Mucosa of descending colon (tissue), 3 donors: ENCODE results near the gene TAPBPL. TPM values are rescaled to one million over a fixed set of nuclear protein-coding genes. Genes with fewer than 3 reads are reported as not detected.
A peak's percentile ranks its signal among the peaks of the same experiment; 100 is the strongest.
"Not testable (repeated sequence)": the region's sequence is repeated elsewhere in the genome, so short reads cannot be mapped to it uniquely, and the experiment has no call there.

Source experiments
- ATAC-seq: fragments of 200-7000 bp; cut with Tn5 transposase; one replicate; pipeline ENCODE4 v1.9.1; 2020; ENCODE audit warnings: mild to moderate bottlenecking, moderate library complexity
- DNase-seq, 3 donors: peaks; one replicate each; pipeline ENCODE4 v3.0.0-alpha.2; 2020
- H3K36me3 ChIP-seq: fragments of 200-600 bp; one replicate; pipeline ENCODE4 v1.8.0; 2021; ENCODE audit warnings: low read depth, mild to moderate bottlenecking
- H3K4me1 ChIP-seq: fragments of 200-600 bp; one replicate; pipeline ENCODE4 v1.8.0; 2021; ENCODE audit warnings: low read depth, mild to moderate bottlenecking
- H3K4me3 ChIP-seq: fragments of 200-600 bp; one replicate; pipeline ENCODE4 v1.8.0; 2021; ENCODE audit warnings: mild to moderate bottlenecking
- H3K9me3 ChIP-seq: fragments of 200-600 bp; one replicate; pipeline ENCODE4 v1.8.0; 2021; ENCODE audit warnings: mild to moderate bottlenecking
- intact Hi-C, 2 donors: fragments of 100-400 bp; cut with DNase I in 1 of 2; cut with micrococcal nuclease in 1 of 2; formaldehyde crosslinking; loops; one replicate each; pipeline versions ENCODE4 v1.11.0 to v1.11.1; 2022; cut with DNase I, micrococcal nuclease
- total RNA-seq, 3 donors: library from RNA; stranded (reverse); fragmentation: NEBNext Ultra II Directional in 2 of 3; extraction: Animal tissue kit (Norgen Biotek cat#: 25700) in 2 of 3; gene quantifications; one replicate each; pipeline versions ENCODE4 v1.2.1 to v1.2.4, GENCODE V29; 2021 to 2023
- TF ChIP-seq, protein P1 (sequence below): fragments of 200-600 bp; IDR thresholded peaks from one replicate; pipeline ENCODE4 v1.8.0; 2022; ENCODE audit warnings: antibody characterized with exemption, mild to moderate bottlenecking
- donor health status: DM: no; HTN: no; CAD: no; lungs with moderate emphysema.
- donor health status: DM: no; HTN: no; CAD: no.
- donor health status: DM: no; HTN: yes; CAD: no.

Gene TAPBPL
- total RNA-seq, 3 donors from 2014 or later, result 40.9 to 107 (median 72.0) TPM

DNA sequence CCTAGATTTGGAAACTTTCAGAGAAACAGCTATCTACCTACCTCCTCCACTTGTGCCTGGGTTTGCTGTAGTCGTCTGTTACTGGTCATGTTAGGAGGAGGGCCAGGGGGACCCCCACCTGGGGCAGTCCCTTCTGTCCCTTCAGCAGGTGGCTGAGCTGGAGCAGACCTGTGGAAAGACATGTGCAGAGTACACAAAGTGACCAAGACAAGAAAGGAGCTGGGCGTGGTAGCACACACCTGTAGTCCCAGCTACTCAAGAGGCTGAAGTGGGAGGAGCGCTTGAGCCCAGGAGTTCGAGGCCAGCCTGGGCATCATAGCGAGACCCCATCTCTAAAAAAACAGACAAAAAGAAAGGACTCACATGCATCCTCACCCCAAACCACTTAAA, 14.3 kb downstream of the TAPBPL start:
- DNase-seq, result no peak
- TF ChIP-seq, protein P1, sequence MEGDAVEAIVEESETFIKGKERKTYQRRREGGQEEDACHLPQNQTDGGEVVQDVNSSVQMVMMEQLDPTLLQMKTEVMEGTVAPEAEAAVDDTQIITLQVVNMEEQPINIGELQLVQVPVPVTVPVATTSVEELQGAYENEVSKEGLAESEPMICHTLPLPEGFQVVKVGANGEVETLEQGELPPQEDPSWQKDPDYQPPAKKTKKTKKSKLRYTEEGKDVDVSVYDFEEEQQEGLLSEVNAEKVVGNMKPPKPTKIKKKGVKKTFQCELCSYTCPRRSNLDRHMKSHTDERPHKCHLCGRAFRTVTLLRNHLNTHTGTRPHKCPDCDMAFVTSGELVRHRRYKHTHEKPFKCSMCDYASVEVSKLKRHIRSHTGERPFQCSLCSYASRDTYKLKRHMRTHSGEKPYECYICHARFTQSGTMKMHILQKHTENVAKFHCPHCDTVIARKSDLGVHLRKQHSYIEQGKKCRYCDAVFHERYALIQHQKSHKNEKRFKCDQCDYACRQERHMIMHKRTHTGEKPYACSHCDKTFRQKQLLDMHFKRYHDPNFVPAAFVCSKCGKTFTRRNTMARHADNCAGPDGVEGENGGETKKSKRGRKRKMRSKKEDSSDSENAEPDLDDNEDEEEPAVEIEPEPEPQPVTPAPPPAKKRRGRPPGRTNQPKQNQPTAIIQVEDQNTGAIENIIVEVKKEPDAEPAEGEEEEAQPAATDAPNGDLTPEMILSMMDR, result no peak
- Histone ChIP-seq H3K4me1 (peaks cover 30% of the 10 kb centered on the region), H3K9me3 (no peaks in the 10 kb centered on the region), H3K36me3 (no peaks in the 10 kb centered on the region), H3K4me3 (no peak overlapping the region)
- ATAC-seq, result no peak
- intact Hi-C loops, result no loop called here

DNA sequence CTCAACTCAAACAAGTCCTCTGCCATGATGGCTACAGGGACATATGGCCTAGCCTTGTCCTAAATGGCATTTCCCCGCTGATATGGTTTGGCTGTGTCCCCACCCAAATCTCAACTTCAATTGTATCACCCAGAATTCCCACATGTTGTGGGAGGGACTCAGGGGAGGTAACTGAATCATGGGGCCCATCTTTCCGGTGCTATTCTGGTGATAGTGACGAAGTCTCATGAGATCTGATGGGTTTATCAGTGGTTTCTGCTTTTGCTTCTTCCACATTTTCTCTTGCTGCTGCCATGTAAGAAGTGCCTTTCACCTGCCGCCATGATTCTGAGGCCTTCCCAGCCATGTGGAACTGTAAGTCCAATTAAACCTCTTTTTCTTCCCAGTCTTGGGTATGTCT, 14.9 kb downstream of the TAPBPL start:
- intact Hi-C loops, result not testable (repeated sequence)
- H3K4me1 ChIP-seq, result peaks cover 32% of the 10 kb centered on the region

GRCh38 chr12:6467571-6468282, 15.9 kb downstream of the TAPBPL start:
- H3K4me1 ChIP-seq, result peaks cover 29% of the 10 kb centered on the region
- ATAC-seq, H3K9me3 ChIP-seq, intact Hi-C loops, DNase-seq, H3K4me3 ChIP-seq, H3K36me3 ChIP-seq: not testable (repeated sequence)

More for the DNA sequence above, 14.9 kb downstream of the TAPBPL start:
- DNase-seq, H3K9me3 ChIP-seq, H3K36me3 ChIP-seq, H3K4me3 ChIP-seq, ATAC-seq: not testable (repeated sequence)

- Histone ChIP-seq H3K4me1 (peaks cover 29% of the 10 kb centered on the region), H3K4me3 (no peak overlapping the region), H3K36me3 (no peaks in the 10 kb centered on the region), H3K9me3 (no peaks in the 10 kb centered on the region)
- no peak for ATAC-seq
- intact Hi-C loops, result no loop called here
- DNase-seq, result no peak
- TF ChIP-seq, protein P1, result no peak
Observed at GRCh38 chr12:6468283-6468575, 16.4 kb downstream of the TAPBPL start.

GRCh38 chr12:6469092-6469491, 17.2 kb downstream of the TAPBPL start:
- Histone ChIP-seq H3K36me3 (no peaks in the 10 kb centered on the region), H3K4me1 (peaks cover 29% of the 10 kb centered on the region), H3K4me3 (no peak overlapping the region), H3K9me3 (no peaks in the 10 kb centered on the region)
- intact Hi-C loops, result no loop called here
- no peak for ATAC-seq
- TF ChIP-seq, protein P1, result no peak
- DNase-seq, result no peak

- Histone ChIP-seq H3K36me3 (no peaks in the 10 kb centered on the region), H3K9me3 (no peaks in the 10 kb centered on the region), H3K4me3 (peak overlapping the region; percentile 54), H3K4me1 (peaks cover 29% of the 10 kb centered on the region)
- ATAC-seq (no peak), DNase-seq (no peak)
- TF ChIP-seq, protein P1, result no peak
- intact Hi-C loops, result no loop called here
Observed at GRCh38 chr12:6469609-6470374, 17.9 kb downstream of the TAPBPL start.
